Neural cell (in vitro differentiated cells): ENCODE results near the gene RCL1. TPM values are rescaled to one million over a fixed set of nuclear protein-coding genes. Genes with fewer than 3 reads are reported as not detected.

Source experiments
- H2AFZ ChIP-seq: fragments of 200-600, 300-800 bp; sonication (generic), shearing (Covaris generic); 2 replicates; pipeline ENCODE4 v1.6.0; 2014; ENCODE audit warnings: low read depth, mild to moderate bottlenecking, antibody characterized with exemption, low read length, moderate library complexity
- H3F3A ChIP-seq: fragments of 200-600 bp; shearing (Covaris generic); 2 replicates; pipeline ENCODE4 v1.6.1; 2016; ENCODE audit warnings: mild to moderate bottlenecking, moderate library complexity, mixed read lengths, antibody characterized with exemption, low read length; ENCODE audit not compliant: insufficient read depth, poor library complexity, severe bottlenecking
- H3K27ac ChIP-seq: fragments of 200-600, 300-800 bp; sonication (generic), shearing (Covaris generic); 2 replicates; pipeline ENCODE4 v1.5.1; 2014; ENCODE audit warnings: mild to moderate bottlenecking, low read length, moderate library complexity
- H3K27me3 ChIP-seq: fragments of 300-800, 200-600 bp; sonication (generic), shearing (Covaris generic); 2 replicates; pipeline ENCODE4 v1.6.0; 2014; ENCODE audit warnings: mild to moderate bottlenecking, low read depth, low read length, moderate library complexity; ENCODE audit not compliant: insufficient read depth
- H3K36me3 ChIP-seq: fragments of 300-800, 200-600 bp; sonication (generic), shearing (Covaris generic); 2 replicates; pipeline ENCODE4 v1.5.1; 2014; ENCODE audit warnings: mild to moderate bottlenecking, antibody characterized with exemption, low read length, moderate library complexity; ENCODE audit not compliant: insufficient read depth
- H3K4me2 ChIP-seq: fragments of 300-800, 200-600 bp; sonication (generic), shearing (Covaris generic); 2 replicates; pipeline ENCODE4 v1.6.0; 2014; ENCODE audit warnings: mild to moderate bottlenecking, low read length
- H3K4me3 ChIP-seq: fragments of 300-800, 200-600 bp; sonication (generic), shearing (Covaris generic); 2 replicates; pipeline ENCODE4 v1.5.1; 2014; ENCODE audit warnings: mild to moderate bottlenecking, low read length, moderate library complexity
- H3K79me2 ChIP-seq: fragments of 200-600 bp; shearing (Covaris generic); replicated peaks from 2 replicates; pipeline ENCODE4 v1.6.0; 2014; ENCODE audit warnings: mild to moderate bottlenecking, low read length, moderate library complexity; ENCODE audit not compliant: insufficient read depth
- H3K9ac ChIP-seq: fragments of 300-800, 200-600 bp; sonication (generic), shearing (Covaris generic); 2 replicates; pipeline ENCODE4 v1.6.1; 2016; ENCODE audit warnings: mild to moderate bottlenecking, low read length, mixed read lengths
- H3K9me2 ChIP-seq: fragments of 200-600 bp; shearing (Covaris generic); 2 replicates; pipeline ENCODE4 v1.6.1; 2016; ENCODE audit warnings: mild to moderate bottlenecking, low read length, mixed read lengths; ENCODE audit not compliant: insufficient read depth
- H3K9me3 ChIP-seq: fragments of 200-600, 300-800 bp; sonication (generic), shearing (Covaris generic); 2 replicates; pipeline ENCODE4 v1.6.1; 2016; ENCODE audit warnings: mild to moderate bottlenecking, mixed run types, low read length, moderate library complexity, mixed read lengths
- H4K20me1 ChIP-seq: fragments of 200-600 bp; shearing (Covaris generic); 2 replicates; pipeline ENCODE4 v1.6.1; 2016; ENCODE audit warnings: mild to moderate bottlenecking, mixed run types; ENCODE audit not compliant: insufficient read depth
- CTCF ChIP-seq: fragments of 450-650 bp; IDR thresholded peaks from 2 replicates; pipeline ENCODE4 v1.5.1; 2014; ENCODE audit warnings: antibody characterized with exemption, mild to moderate bottlenecking, moderate library complexity; ENCODE audit not compliant: poor library complexity, severe bottlenecking
- EP300 ChIP-seq: fragments of 450-650 bp; conservative IDR thresholded peaks from 2 replicates; pipeline ENCODE4 v1.6.1; 2014; ENCODE audit warnings: antibody characterized with exemption, mild to moderate bottlenecking, moderate library complexity; ENCODE audit not compliant: poor library complexity, severe bottlenecking
- EZH2 ChIP-seq: fragments of 200-600, 300-800 bp; shearing (Covaris generic), sonication (generic); IDR thresholded peaks from 2 replicates; pipeline ENCODE4 v1.6.1; 2014; ENCODE audit warnings: antibody characterized with exemption, low read length, borderline replicate concordance, mild to moderate bottlenecking; ENCODE audit not compliant: insufficient read depth, poor library complexity, severe bottlenecking
- MXI1 ChIP-seq: fragments of 450-650 bp; conservative IDR thresholded peaks from 2 replicates; pipeline ENCODE4 v1.6.1; 2014; ENCODE audit warnings: antibody characterized with exemption, mild to moderate bottlenecking; ENCODE audit not compliant: poor library complexity, severe bottlenecking
- POLR2AphosphoS5 ChIP-seq: IDR thresholded peaks from 2 replicates; pipeline ENCODE4 v1.6.1; 2012
- RAD21 ChIP-seq: fragments of 450-650 bp; conservative IDR thresholded peaks from 2 replicates; pipeline ENCODE4 v1.6.1; 2014; ENCODE audit warnings: antibody characterized with exemption, mild to moderate bottlenecking, moderate library complexity
- REST ChIP-seq: IDR thresholded peaks from 2 replicates; pipeline ENCODE4 v1.6.1; 2012; ENCODE audit warnings: borderline replicate concordance
- SMC3 ChIP-seq: fragments of 450-650 bp; conservative IDR thresholded peaks from 2 replicates; pipeline ENCODE4 v1.6.1; 2014; ENCODE audit warnings: antibody characterized with exemption, mild to moderate bottlenecking, moderate library complexity; ENCODE audit not compliant: poor library complexity
- TAF1 ChIP-seq: IDR thresholded peaks from 2 replicates; pipeline ENCODE4 v1.6.1; 2012; ENCODE audit warnings: low read depth
- polyA plus RNA-seq: library from polyadenylated mRNA; depleted of rRNA; stranded (reverse); fragments of >200 nt; gene quantifications from 2 replicates; pipeline ENCODE4 v1.2.3, GENCODE V29; 2014

The RCL1 gene
- polyA plus RNA-seq, 1 donor from 2014 or later: 4.2 TPM

GRCh38 chr9:4764033-4764432 is 28.7 kb upstream of the RCL1 start:
- TF ChIP-seq SMC3 (no peak), REST (no peak), EZH2 (no peak), EP300 (no peak), TAF1 (no peak), CTCF (no peak), MXI1 (no peak), RAD21 (no peak), POLR2AphosphoS5 (no peak)
- H3K79me2 ChIP-seq: no peaks in the 10 kb centered on the region

GRCh38 chr9:4768681-4769080 is 24.1 kb upstream of the RCL1 start:
- Histone ChIP-seq H3K27me3 (no peaks in the 10 kb centered on the region), H3K36me3 (no peaks in the 10 kb centered on the region), H3K4me3 (no peak overlapping the region), H3F3A (no peaks in the 10 kb centered on the region), H3K79me2 (no peaks in the 10 kb centered on the region), H3K9me2 (no peaks in the 10 kb centered on the region), H3K9ac (no peak overlapping the region), H3K27ac (no peak overlapping the region), H3K4me2 (no peak overlapping the region), H2AFZ (no peak overlapping the region), H3K9me3 (no peaks in the 10 kb centered on the region), H4K20me1 (no peaks in the 10 kb centered on the region)
- TF ChIP-seq EZH2 (no peak), RAD21 (no peak), EP300 (no peak), REST (no peak), SMC3 (no peak), CTCF (no peak), POLR2AphosphoS5 (no peak), TAF1 (no peak), MXI1 (no peak)

More at GRCh38 chr9:4764033-4764432, 28.7 kb upstream of the RCL1 start:
- Histone ChIP-seq H2AFZ (no peak overlapping the region), H3K4me2 (no peak overlapping the region), H3K9me3 (no peaks in the 10 kb centered on the region), H3K27me3 (no peaks in the 10 kb centered on the region), H3K27ac (no peak overlapping the region), H3K9ac (no peak overlapping the region), H3F3A (no peaks in the 10 kb centered on the region), H3K4me3 (no peak overlapping the region), H3K9me2 (no peaks in the 10 kb centered on the region), H3K36me3 (no peaks in the 10 kb centered on the region), H4K20me1 (no peaks in the 10 kb centered on the region)
